Subcutaneous abdominal adipose tissue (tissue), 5 donors: ENCODE results near the gene FBXW11.
"Not testable (repeated sequence)": the region's sequence is repeated elsewhere in the genome, so short reads cannot be mapped to it uniquely, and the experiment has no call there.

Experiments
- H3K27ac ChIP-seq: one replicate; pipeline ENCODE4 v1.7.0; 2013; ENCODE audit warnings: low read depth, mild to moderate bottlenecking, inconsistent platforms, low read length, moderate library complexity
- H3K27me3 ChIP-seq, 5 donors: one replicate each; pipeline ENCODE4 v1.7.0; 2013; ENCODE audit warnings: low read length in 5 of 5, inconsistent platforms in 1 of 5; ENCODE audit not compliant: control insufficient read depth in 5 of 5, insufficient read depth in 4 of 5
- H3K36me3 ChIP-seq, 5 donors: one replicate each; pipeline ENCODE4 v1.7.0; 2013; ENCODE audit warnings: low read length in 5 of 5; ENCODE audit not compliant: control insufficient read depth in 5 of 5, insufficient read depth in 5 of 5
- H3K4me1 ChIP-seq, 5 donors: one replicate each; pipeline ENCODE4 v1.7.0; 2013; ENCODE audit warnings: low read length in 5 of 5, mild to moderate bottlenecking in 3 of 5, moderate library complexity in 1 of 5; ENCODE audit not compliant: control insufficient read depth in 5 of 5, insufficient read depth in 5 of 5
- H3K4me3 ChIP-seq, 5 donors: one replicate each; pipeline ENCODE4 v1.7.0; 2013; ENCODE audit warnings: low read length in 5 of 5, low read depth in 1 of 5
- H3K9ac ChIP-seq, 5 donors: one replicate each; pipeline ENCODE4 v1.7.0; 2013; ENCODE audit warnings: low read length in 5 of 5, mild to moderate bottlenecking in 4 of 5, moderate library complexity in 3 of 5
- H3K9me3 ChIP-seq, 5 donors: one replicate each; pipeline ENCODE4 v1.7.0; 2013; ENCODE audit warnings: low read length in 5 of 5; ENCODE audit not compliant: control insufficient read depth in 5 of 5
- donor health status: healthy.
- donor health status: healthy.
- donor health status: healthy.
- donor health status: healthy.
- donor health status: healthy.

Gene FBXW11

DNA sequence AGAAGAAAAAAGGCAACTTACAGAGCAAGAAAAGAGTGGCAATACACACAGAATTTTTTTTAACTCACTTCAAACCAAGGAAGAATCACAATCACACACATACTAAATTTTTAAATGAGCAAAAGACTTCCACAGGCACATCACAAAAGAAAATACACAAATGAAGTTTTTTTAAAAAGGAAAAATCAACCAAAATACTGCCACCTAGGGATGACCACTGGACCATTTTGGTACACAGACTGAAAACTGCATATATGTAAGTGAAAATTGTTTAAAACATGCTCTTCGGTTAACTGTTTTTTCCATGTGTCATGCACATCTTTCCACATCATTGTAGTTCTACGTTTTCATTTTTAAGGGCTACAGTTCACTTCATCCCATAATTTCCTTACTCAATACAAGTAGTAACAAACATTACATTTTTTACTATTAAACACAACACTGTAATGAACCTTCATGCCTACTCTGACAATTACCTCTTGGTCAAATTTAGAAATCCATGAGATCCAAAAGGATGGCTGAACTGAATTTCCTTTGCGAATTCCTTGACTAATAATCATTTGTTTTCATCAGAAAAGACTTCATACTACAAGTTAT, 79.0 kb downstream of the FBXW11 start:
- Histone ChIP-seq H3K9ac (no peak overlapping the region), H3K36me3 (no peaks in the 10 kb centered on the region), H3K27me3 (no peaks in the 10 kb centered on the region), H3K4me1 (no peaks in the 10 kb centered on the region), H3K27ac (no peak overlapping the region), H3K9me3 (peaks cover 0 to 9% (median 2%) of the 10 kb centered on the region in 5 donors), H3K4me3 (no peak overlapping the region)

DNA sequence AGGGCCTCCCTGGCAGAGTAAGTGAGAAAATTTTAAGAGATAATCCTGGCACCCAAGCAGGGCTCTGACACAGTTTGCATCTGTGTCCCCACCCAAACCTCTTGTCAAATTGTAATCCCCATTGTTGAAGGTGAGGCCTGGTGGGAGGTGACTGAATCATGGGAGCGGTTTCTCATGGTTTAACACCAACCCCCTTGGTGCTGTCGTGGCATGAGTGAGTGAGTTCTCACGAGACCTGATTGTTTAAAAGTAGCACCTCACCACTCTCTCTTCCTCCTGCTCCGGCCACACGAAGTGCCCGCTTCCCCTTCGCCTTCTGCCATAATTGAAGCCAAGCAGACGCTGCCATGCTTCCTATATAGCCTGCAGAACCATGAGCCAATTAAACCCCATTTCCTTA, 80.1 kb downstream of the FBXW11 start:
- Histone ChIP-seq H3K4me3 (no peak overlapping the region), H3K4me1 (no peaks in the 10 kb centered on the region), H3K36me3 (no peaks in the 10 kb centered on the region), H3K9me3 (peaks cover 0 to 9% (median 2%) of the 10 kb centered on the region in 5 donors), H3K27me3 (no peaks in the 10 kb centered on the region), H3K27ac (no peak overlapping the region), H3K9ac (no peak overlapping the region)

DNA sequence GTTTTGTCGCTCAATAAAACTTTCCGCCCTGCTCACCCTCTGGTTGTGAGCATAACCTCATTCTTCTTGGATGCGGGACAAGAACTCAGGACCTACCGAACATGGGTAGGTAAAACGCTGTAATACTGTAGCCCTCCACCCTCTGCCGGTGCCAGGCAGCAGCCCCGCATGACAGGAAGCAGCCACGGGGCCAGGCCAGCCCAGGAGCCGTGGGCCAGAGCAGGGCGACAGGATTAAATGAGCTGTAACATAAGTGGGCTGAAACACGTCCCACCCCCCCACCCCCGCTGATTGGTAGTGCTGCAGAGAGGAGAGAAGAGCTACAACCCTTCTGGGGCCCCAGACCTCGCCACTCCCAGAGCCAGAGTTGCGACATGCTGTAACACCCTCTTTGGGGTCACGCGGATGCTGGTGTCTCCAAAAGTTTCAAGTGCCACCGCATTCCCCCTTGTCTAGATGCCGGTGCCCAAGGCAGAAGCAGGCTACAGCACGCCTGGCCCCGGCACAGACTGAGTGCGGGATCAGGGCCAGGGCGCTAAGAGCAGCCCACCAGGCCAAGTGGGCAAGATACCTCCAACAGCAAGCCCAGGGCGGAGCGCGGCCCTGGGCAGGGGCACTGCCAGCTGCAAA, 81.8 kb downstream of the FBXW11 start:
- peaks cover 0 to 4% (median 0%) of the 10 kb centered on the region in 5 donors for H3K9me3 ChIP-seq
- H3K27ac ChIP-seq: no peak overlapping the region
- no peaks in the 10 kb centered on the region for H3K4me1 ChIP-seq
- H3K36me3 ChIP-seq: no peaks in the 10 kb centered on the region
- H3K4me3 ChIP-seq: no peak overlapping the region
- no peak overlapping the region for H3K9ac ChIP-seq
- no peaks in the 10 kb centered on the region for H3K27me3 ChIP-seq

DNA sequence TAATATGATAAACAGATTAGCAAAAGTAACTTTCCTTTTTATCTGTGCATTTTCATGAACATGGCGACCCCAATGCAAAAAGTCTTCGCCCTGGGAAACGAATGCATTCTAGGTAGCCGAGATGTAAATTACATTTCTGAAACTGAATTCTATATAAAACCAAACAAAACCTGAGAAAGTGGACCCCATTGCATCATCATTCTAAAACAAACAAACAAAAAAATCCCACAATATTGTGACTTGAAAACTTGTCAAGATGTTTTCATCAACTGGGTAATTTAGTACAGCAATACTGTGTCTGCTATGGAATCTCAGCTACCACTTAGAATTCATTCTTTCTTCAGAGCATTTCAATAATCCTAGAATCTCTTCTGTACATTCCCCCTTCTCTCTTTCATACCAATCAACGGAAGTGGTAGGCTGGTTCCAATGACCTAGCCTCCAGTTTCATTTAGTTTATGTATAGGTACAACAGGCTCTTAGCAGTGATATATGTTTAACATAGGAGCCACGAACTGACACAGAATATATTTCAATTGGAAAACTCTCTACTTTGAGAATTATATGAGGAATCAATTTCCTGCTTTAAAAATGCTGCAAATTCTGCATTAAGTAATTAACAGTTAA, 85.6 kb downstream of the FBXW11 start:
- no peak overlapping the region for H3K4me3 ChIP-seq
- peaks cover 0 to 4% (median 0%) of the 10 kb centered on the region in 5 donors for H3K9me3 ChIP-seq
- H3K9ac ChIP-seq: no peak overlapping the region
- H3K4me1 ChIP-seq: peaks cover 0 to 9% (median 2%) of the 10 kb centered on the region in 5 donors
- H3K36me3 ChIP-seq: no peaks in the 10 kb centered on the region
- no peak overlapping the region for H3K27ac ChIP-seq
- H3K27me3 ChIP-seq: no peaks in the 10 kb centered on the region

DNA sequence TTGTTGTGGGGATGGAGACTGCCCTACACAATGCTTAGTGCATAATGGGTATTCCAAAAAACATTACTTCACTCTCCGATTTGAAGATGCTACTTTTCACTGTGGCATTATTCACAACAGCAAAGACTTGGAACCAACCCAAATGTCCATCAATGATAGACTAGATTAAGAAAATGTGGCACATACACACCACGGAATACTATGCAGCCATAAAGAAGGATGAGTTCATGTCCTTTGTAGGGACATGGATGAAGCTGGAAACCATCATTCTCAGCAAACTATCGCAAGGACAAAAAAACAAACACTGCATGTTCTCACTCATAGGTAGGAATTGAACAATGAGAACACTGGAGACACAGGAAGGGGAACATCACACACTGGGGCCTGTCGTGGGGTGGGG, 90.7 kb downstream of the FBXW11 start:
- not testable (repeated sequence) for H3K27ac ChIP-seq, H3K9ac ChIP-seq, H3K27me3 ChIP-seq, H3K36me3 ChIP-seq, H3K9me3 ChIP-seq, H3K4me3 ChIP-seq
- H3K4me1 ChIP-seq: peaks cover 2 to 32% (median 9%) of the 10 kb centered on the region in 5 donors

DNA sequence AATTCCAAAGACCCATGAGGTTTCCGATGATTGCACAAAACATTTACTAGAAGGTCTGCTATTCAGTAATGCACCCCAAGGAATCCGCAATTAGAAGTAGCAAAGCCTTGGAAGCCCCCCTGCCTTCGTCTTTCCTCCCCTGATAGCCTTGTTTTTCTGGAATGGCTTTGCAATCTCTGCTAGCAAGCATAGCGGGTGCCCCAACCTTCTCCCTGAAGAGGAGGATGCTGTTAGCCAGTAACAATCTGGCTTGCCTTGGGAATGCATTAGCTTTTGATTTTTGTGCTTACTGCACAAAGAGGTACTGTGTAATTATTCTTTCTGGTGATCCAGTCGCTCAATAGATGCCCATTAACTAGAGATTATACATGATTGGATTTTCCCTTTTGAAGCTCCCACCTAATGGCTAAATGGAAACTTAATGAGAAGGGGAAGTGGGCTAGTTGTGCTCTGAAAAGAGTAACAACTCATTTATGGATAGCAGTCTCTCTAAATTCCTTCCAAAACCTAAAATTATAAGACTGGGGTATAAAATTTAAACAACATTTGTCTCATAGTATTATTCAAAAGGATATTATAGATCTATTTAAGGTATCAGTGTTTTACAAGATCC, 91.6 kb downstream of the FBXW11 start:
- Histone ChIP-seq H3K36me3 (peaks cover 0 to 3% (median 0%) of the 10 kb centered on the region in 5 donors), H3K4me1 (peaks cover 2 to 32% (median 9%) of the 10 kb centered on the region in 5 donors), H3K9me3 (no peaks in the 10 kb centered on the region), H3K27me3 (no peaks in the 10 kb centered on the region), H3K9ac (no peak overlapping the region), H3K4me3 (no peak overlapping the region), H3K27ac (no peak overlapping the region)

DNA sequence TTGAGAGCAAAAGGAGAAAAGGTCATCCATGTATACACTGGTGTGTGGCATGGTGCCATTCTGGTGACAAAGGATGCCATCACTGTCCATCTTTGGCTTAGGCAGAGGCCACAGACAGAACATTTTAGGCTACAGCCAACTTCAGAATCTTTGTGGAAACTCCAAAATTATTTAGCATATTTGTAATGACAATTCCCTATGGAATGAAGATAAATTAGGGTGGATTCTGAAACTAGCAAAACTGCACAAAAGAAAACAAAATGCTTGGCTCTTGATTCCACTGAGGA, 92.5 kb downstream of the FBXW11 start:
- Histone ChIP-seq H3K27me3 (no peaks in the 10 kb centered on the region), H3K27ac (no peak overlapping the region), H3K9ac (no peak overlapping the region), H3K9me3 (no peaks in the 10 kb centered on the region), H3K36me3 (peaks cover 0 to 8% (median 2%) of the 10 kb centered on the region in 5 donors), H3K4me3 (no peak overlapping the region), H3K4me1 (peaks cover 2 to 32% (median 9%) of the 10 kb centered on the region in 5 donors)

DNA sequence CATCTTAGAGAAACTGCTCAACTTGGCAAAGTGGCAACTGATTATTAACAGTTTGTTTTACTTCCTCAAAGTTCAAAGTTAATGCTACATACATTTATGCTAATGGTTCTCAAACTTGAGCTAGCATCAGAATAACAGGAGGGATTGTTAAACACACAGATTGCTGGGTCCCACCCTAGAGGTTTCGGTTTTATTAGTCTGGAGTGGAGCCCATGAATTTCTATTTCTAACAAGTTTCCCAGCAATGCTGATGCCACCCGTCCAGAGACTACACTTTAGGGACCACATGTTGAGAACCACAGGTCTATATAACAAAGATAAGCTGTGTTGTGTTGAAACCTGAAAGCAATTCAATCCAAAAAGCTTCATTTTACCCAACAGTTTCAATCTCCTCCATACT, 95.3 kb downstream of the FBXW11 start:
- Histone ChIP-seq H3K27ac (no peak overlapping the region), H3K4me1 (peaks cover 0 to 23% (median 9%) of the 10 kb centered on the region in 5 donors), H3K36me3 (peaks cover 0 to 8% (median 4%) of the 10 kb centered on the region in 5 donors), H3K9ac (peak overlapping the region in 1 of 5 donors; percentile 22), H3K9me3 (no peaks in the 10 kb centered on the region), H3K27me3 (no peaks in the 10 kb centered on the region), H3K4me3 (no peak overlapping the region)

DNA sequence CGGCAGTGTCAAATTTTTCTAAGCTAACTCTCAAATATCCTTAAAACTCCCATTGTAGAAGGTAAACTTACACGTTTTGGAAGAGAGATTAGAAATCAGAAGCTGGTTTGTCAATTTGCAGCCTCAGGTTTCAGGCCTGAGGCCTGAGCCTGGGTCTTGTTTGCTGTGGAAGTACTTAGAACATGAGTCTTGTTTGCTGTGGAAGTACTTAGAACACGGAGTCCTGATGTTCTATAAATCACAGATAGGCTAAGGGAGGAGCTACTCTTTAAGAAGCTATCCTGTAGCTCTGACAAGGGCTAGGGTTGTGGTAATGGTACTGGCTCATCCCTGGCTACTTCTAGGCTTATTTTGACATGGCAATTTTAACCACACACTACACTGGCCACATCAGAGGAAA, 97.8 kb downstream of the FBXW11 start:
- H3K27ac ChIP-seq: no peak overlapping the region
- peaks cover 0 to 8% (median 4%) of the 10 kb centered on the region in 5 donors for H3K36me3 ChIP-seq
- H3K9ac ChIP-seq: no peak overlapping the region
- H3K4me3 ChIP-seq: no peak overlapping the region
- H3K4me1 ChIP-seq: peaks cover 0 to 17% (median 5%) of the 10 kb centered on the region in 5 donors
- no peaks in the 10 kb centered on the region for H3K27me3 ChIP-seq
- no peaks in the 10 kb centered on the region for H3K9me3 ChIP-seq

DNA sequence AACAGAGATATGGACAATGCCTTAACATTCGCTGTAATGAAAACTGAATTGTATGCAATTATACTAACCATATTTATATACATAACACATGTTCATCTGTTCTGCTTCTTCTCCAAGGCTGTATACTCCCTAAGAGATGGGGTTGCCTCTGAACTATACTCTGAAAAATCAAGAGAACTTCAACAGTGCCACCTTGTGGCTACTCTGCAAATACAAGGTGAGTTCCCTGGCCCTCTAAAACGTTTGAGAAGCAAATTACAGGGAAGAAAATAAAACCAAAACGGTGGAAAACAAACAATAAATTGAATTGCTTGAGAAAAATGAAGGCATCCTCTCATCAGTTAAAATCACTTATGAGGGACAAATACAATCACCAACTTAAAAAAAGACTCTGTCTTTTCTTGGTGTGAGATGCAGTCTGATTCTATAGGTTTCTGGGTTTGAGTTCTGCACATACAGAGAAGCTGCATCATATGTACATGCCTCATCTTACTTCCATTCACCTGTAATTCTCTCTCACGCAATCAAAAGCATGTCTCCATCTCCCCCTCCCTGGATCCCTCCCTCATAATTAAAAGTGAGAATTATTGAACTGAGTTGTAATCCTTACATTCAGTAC, 98.6 kb downstream of the FBXW11 start:
- Histone ChIP-seq H3K9ac (no peak overlapping the region), H3K36me3 (peaks cover 0 to 8% (median 4%) of the 10 kb centered on the region in 5 donors), H3K27ac (no peak overlapping the region), H3K9me3 (no peaks in the 10 kb centered on the region), H3K27me3 (no peaks in the 10 kb centered on the region), H3K4me3 (no peak overlapping the region), H3K4me1 (peaks cover 0 to 9% (median 0%) of the 10 kb centered on the region in 5 donors)
